ENCODE measurements around the gene CCDC184. TPM values are rescaled to one million over a fixed set of nuclear protein-coding genes. Genes with fewer than 3 reads are reported as not detected.

Gene CCDC184
- polyA plus RNA-seq, 3 donors = 0.03 TPM; not detected in 2

DNA sequence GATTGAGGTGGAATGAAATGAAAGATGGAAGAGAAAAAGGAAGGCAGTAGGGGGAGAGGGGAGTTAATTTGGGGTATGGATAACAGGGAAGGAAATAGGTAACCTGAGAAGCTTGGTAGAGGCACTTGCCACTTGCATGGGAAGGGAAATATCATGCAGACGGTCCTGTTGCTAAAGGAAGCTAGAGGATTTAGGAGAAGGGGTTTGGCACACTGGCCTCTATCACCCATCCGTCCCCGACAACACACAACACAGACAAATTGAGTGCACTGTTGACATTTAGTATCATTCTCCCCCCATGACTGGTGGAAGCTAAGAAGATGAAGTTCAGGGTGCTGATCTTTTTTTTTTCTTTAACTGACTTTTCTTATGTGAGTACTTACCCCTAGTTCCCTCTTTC lies 17.6 kb downstream of the CCDC184 start:
- H3K27ac Mint-ChIP-seq = peak overlapping the region in 6 of 7 donors; percentile 22 to 99 (median 56)
- Histone ChIP-seq H4K20me1 (ENCODE audit: insufficient read depth, low read length) (no peaks in the 10 kb centered on the region), H3K4me2 (replicated peaks; ENCODE audit: extremely low read depth, low read length, poor library complexity, severe bottlenecking) (peak overlapping the region; percentile 96), H3K27me3 (ENCODE audit: control insufficient read depth in 2 of 2, insufficient read depth in 2 of 2, low read length in 2 of 2) (no peaks in the 10 kb centered on the region), H3K36me3 (replicated peaks in 1 of 2; ENCODE audit: control insufficient read depth in 1 of 2, insufficient read depth in 2 of 2, low read length in 2 of 2) (peaks cover 0 to 12% of the 10 kb centered on the region in 2 donors), H3K79me2 (ENCODE audit: insufficient read depth, low read length) (peaks cover 24% of the 10 kb centered on the region), H3K9me3 (replicated peaks in 1 of 2; ENCODE audit: control insufficient read depth in 1 of 2, insufficient read depth in 1 of 2, low read length in 2 of 2) (peaks cover 9 to 14% of the 10 kb centered on the region in 2 donors), H2AFZ (ENCODE audit: insufficient read depth, low read depth, low read length, poor library complexity, severe bottlenecking) (no peak overlapping the region), H3K4me1 (ENCODE audit: control insufficient read depth in 1 of 2, insufficient read depth in 2 of 2, low read length in 2 of 2) (peaks cover 38 to 47% of the 10 kb centered on the region in 2 donors), H3K4me3 (replicated peaks in 1 of 3; ENCODE audit: low read depth in 2 of 3, low read length in 3 of 3) (peak overlapping the region in 1 of 3 experiments; percentile 78), H3K9ac (ENCODE audit: insufficient read depth, low read length, poor library complexity, severe bottlenecking) (no peak overlapping the region), H3K27ac (ENCODE audit: low read depth in 1 of 2, low read length in 2 of 2) (peak overlapping the region in 1 of 2 donors; percentile 14)
- no peaks in the 10 kb centered on the region for H3K27me3 Mint-ChIP-seq (ENCODE audit: low read depth in 3 of 3)
- no CpG with 5 or more reads among the region's 3 CpGs for WGBS (ENCODE audit: insufficient coverage)
- TF ChIP-seq, protein P1, sequence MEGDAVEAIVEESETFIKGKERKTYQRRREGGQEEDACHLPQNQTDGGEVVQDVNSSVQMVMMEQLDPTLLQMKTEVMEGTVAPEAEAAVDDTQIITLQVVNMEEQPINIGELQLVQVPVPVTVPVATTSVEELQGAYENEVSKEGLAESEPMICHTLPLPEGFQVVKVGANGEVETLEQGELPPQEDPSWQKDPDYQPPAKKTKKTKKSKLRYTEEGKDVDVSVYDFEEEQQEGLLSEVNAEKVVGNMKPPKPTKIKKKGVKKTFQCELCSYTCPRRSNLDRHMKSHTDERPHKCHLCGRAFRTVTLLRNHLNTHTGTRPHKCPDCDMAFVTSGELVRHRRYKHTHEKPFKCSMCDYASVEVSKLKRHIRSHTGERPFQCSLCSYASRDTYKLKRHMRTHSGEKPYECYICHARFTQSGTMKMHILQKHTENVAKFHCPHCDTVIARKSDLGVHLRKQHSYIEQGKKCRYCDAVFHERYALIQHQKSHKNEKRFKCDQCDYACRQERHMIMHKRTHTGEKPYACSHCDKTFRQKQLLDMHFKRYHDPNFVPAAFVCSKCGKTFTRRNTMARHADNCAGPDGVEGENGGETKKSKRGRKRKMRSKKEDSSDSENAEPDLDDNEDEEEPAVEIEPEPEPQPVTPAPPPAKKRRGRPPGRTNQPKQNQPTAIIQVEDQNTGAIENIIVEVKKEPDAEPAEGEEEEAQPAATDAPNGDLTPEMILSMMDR (IDR thresholded peaks at IDR 0.05) = no peak
- peaks cover 46% of the 10 kb centered on the region for H3K4me1 Mint-ChIP-seq
- peak overlapping the region in 1 of 2 donors; percentile 51 for H3K4me3 Mint-ChIP-seq
- intact Hi-C loops (cut with micrococcal nuclease) = no loop called here
- peaks cover 18 to 23% of the 10 kb centered on the region in 2 donors for H3K36me3 Mint-ChIP-seq
- peaks cover 13 to 28% (median 18%) of the 10 kb centered on the region in 7 donors for H3K9me3 Mint-ChIP-seq
- DNase-seq = no peak

DNA sequence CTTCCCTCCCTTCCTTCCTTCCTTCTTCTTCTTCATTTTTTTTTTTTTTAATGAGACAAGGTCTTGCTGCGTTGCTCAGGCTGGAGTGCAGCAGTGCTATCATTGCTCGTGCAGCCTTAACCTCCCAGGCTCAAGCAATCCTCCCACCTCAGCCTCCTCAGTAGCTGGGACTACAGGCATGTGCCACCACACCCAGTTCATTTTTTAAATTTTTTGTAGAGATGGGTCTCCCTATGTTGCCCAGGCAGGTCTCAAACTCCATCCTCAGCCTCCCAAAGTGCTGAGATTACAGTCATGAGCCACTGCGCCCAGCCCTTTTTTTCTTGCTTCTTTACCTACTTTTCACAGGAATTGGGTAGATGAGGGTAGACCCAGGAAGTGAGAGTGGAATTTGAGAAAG lies 18.1 kb downstream of the CCDC184 start:
- Histone ChIP-seq H3K4me1 (ENCODE audit: control insufficient read depth in 1 of 2, insufficient read depth in 2 of 2, low read length in 2 of 2) (peaks cover 38 to 47% of the 10 kb centered on the region in 2 donors), H2AFZ (ENCODE audit: insufficient read depth, low read depth, low read length, poor library complexity, severe bottlenecking) (no peak overlapping the region), H3K9me3 (replicated peaks in 1 of 2; ENCODE audit: control insufficient read depth in 1 of 2, insufficient read depth in 1 of 2, low read length in 2 of 2) (peaks cover 9 to 18% of the 10 kb centered on the region in 2 donors), H3K4me2 (replicated peaks; ENCODE audit: extremely low read depth, low read length, poor library complexity, severe bottlenecking) (peak overlapping the region; percentile 96), H3K27ac (ENCODE audit: low read depth in 1 of 2, low read length in 2 of 2) (no peak overlapping the region), H4K20me1 (ENCODE audit: insufficient read depth, low read length) (no peaks in the 10 kb centered on the region), H3K4me3 (replicated peaks in 1 of 3; ENCODE audit: low read depth in 2 of 3, low read length in 3 of 3) (peak overlapping the region in 1 of 3 experiments; percentile 78), H3K36me3 (replicated peaks in 1 of 2; ENCODE audit: control insufficient read depth in 1 of 2, insufficient read depth in 2 of 2, low read length in 2 of 2) (peaks cover 0 to 12% of the 10 kb centered on the region in 2 donors), H3K79me2 (ENCODE audit: insufficient read depth, low read length) (peaks cover 24% of the 10 kb centered on the region), H3K9ac (ENCODE audit: insufficient read depth, low read length, poor library complexity, severe bottlenecking) (no peak overlapping the region), H3K27me3 (ENCODE audit: control insufficient read depth in 2 of 2, insufficient read depth in 2 of 2, low read length in 2 of 2) (no peaks in the 10 kb centered on the region)
- TF ChIP-seq, protein P1 (IDR thresholded peaks at IDR 0.05) = no peak
- Mint-ChIP-seq H3K9me3 (peaks cover 17 to 32% (median 22%) of the 10 kb centered on the region in 7 donors), H3K27ac (peak overlapping the region in 6 of 7 donors; percentile 10 to 84 (median 21)), H3K4me3 (no peak overlapping the region), H3K4me1 (peaks cover 46% of the 10 kb centered on the region), H3K27me3 (ENCODE audit: low read depth in 3 of 3) (no peaks in the 10 kb centered on the region), H3K36me3 (peaks cover 22 to 26% of the 10 kb centered on the region in 2 donors)
- no peak for DNase-seq
- WGBS (ENCODE audit: insufficient coverage) = no CpG with 5 or more reads among the region's 3 CpGs
- intact Hi-C loops (cut with micrococcal nuclease) = no loop called here
